ENCODE results near the gene DYSF. TPM values are rescaled to one million over a fixed set of nuclear protein-coding genes. Genes with fewer than 3 reads are reported as not detected.
A peak's percentile ranks its signal among the peaks of the same experiment; 100 is the strongest.

DYSF gene
- total RNA-seq, 4 donors from 2014 or later = 10.3 to 14.9 (median 14.4) TPM

- no peak overlapping the region for H3K4me3 ChIP-seq (replicated peaks in 1 of 3)
- TF ChIP-seq POLR2A (IDR thresholded peaks at IDR 0.05) (no peak), CTCF (IDR thresholded peaks at IDR 0.05) (no peak)
- 73 to 92% methylated on average over 7 of the region's 7 CpGs for WGBS, 2 donors
- H3K27ac ChIP-seq = no peak overlapping the region
- H3K36me3 ChIP-seq = no peaks in the 10 kb centered on the region
- intact Hi-C loops (cut with DNase I) = loop anchor here (5.0 kb wide), 1 partner anchor 59 kb away; no protein-coding TSS in a partner anchor
- no peaks in the 10 kb centered on the region for H3K9me3 ChIP-seq
- peak in 1 of 2 donors; percentile 2 for DNase-seq
- H3K27me3 ChIP-seq = no peaks in the 10 kb centered on the region
- H3K4me1 ChIP-seq = peaks cover 0 to 15% of the 10 kb centered on the region in 2 donors
These were observed 152.4 kb downstream of the DYSF start for GRCh38 chr2:71605781-71606241.

- intact Hi-C loops (cut with DNase I) = loop anchor here (5.0 kb wide), 1 partner anchor 59 kb away; no protein-coding TSS in a partner anchor
- H3K36me3 ChIP-seq = no peaks in the 10 kb centered on the region
- H3K27ac ChIP-seq = no peak overlapping the region
- 90 to 100% methylated on average over 3 of the region's 3 CpGs for WGBS, 2 donors
- no peak for DNase-seq
- H3K4me1 ChIP-seq = peaks cover 0 to 15% of the 10 kb centered on the region in 2 donors
- no peak overlapping the region for H3K4me3 ChIP-seq (replicated peaks in 1 of 3)
- no peaks in the 10 kb centered on the region for H3K27me3 ChIP-seq
- TF ChIP-seq POLR2A (IDR thresholded peaks at IDR 0.05) = no peak
- no peak for TF ChIP-seq CTCF (IDR thresholded peaks at IDR 0.05)
- no peaks in the 10 kb centered on the region for H3K9me3 ChIP-seq
These were observed 152.9 kb downstream of the DYSF start for GRCh38 chr2:71606244-71606643.

- H3K4me3 ChIP-seq (replicated peaks in 1 of 3) = no peak overlapping the region
- H3K9me3 ChIP-seq = no peaks in the 10 kb centered on the region
- no peaks in the 10 kb centered on the region for H3K36me3 ChIP-seq
- no peaks in the 10 kb centered on the region for H3K27me3 ChIP-seq
- WGBS, 2 donors = 94 to 96% methylated on average over 7 of the region's 7 CpGs
- no peak overlapping the region for H3K27ac ChIP-seq
- intact Hi-C loops (cut with DNase I) = loop anchor here (5.0 kb wide), 1 partner anchor 60 kb away; no protein-coding TSS in a partner anchor
- H3K4me1 ChIP-seq = peaks cover 0 to 15% of the 10 kb centered on the region in 2 donors
- no peak for TF ChIP-seq CTCF (IDR thresholded peaks at IDR 0.05)
- no peak for TF ChIP-seq POLR2A (IDR thresholded peaks at IDR 0.05)
- no peak for DNase-seq
These were observed 154.0 kb downstream of the DYSF start for GRCh38 chr2:71607151-71607889.

GRCh38 chr2:71608034-71608433 lies 154.7 kb downstream of the DYSF start:
- Histone ChIP-seq H3K36me3 (no peaks in the 10 kb centered on the region), H3K4me3 (replicated peaks in 1 of 3) (no peak overlapping the region), H3K4me1 (peaks cover 0 to 15% of the 10 kb centered on the region in 2 donors), H3K27ac (no peak overlapping the region), H3K9me3 (no peaks in the 10 kb centered on the region), H3K27me3 (no peaks in the 10 kb centered on the region)
- WGBS, 2 donors = 78 to 79% methylated on average over 6 of the region's 6 CpGs
- intact Hi-C loops (cut with DNase I) = loop anchor here (5.0 kb wide), 1 partner anchor 61 kb away; no protein-coding TSS in a partner anchor
- no peak for DNase-seq
- no peak for TF ChIP-seq CTCF (IDR thresholded peaks at IDR 0.05)
- TF ChIP-seq POLR2A (IDR thresholded peaks at IDR 0.05) = no peak

- TF ChIP-seq POLR2A (IDR thresholded peaks at IDR 0.05) = no peak
- no peak for TF ChIP-seq CTCF (IDR thresholded peaks at IDR 0.05)
- Histone ChIP-seq H3K9me3 (no peaks in the 10 kb centered on the region), H3K36me3 (no peaks in the 10 kb centered on the region), H3K27ac (no peak overlapping the region), H3K4me3 (replicated peaks in 1 of 3) (no peak overlapping the region), H3K4me1 (peaks cover 0 to 13% of the 10 kb centered on the region in 2 donors), H3K27me3 (no peaks in the 10 kb centered on the region)
- intact Hi-C loops (cut with DNase I) = loop anchor here (5.0 kb wide), 1 partner anchor 61 kb away; no protein-coding TSS in a partner anchor
- WGBS, 2 donors = 69 to 75% methylated on average over 12 of the region's 12 CpGs
- no peak for DNase-seq
These were observed 155.1 kb downstream of the DYSF start for GRCh38 chr2:71608441-71608840.
